Thyroid gland (tissue), 4 donors: ENCODE results near the gene CDH20. TPM values are rescaled to one million over a fixed set of nuclear protein-coding genes. Genes with fewer than 3 reads are reported as not detected.

Experiments used
- DNase-seq, 2 donors: peaks; one replicate each; pipeline ENCODE4 v3.0.0-alpha.2; 2019
- H3K27ac ChIP-seq, 3 donors: fragments of 200-600 bp; sonication (generic); 1 replicate in 2 of 3; 2 replicates in 1 of 3; pipeline ENCODE4 v1.5.1; 2016 to 2019; ENCODE audit warnings: mild to moderate bottlenecking in 1 of 3, moderate library complexity in 1 of 3
- H3K27me3 ChIP-seq: fragments of 200-600 bp; sonication (generic); one replicate; pipeline ENCODE4 v1.5.1; 2019
- H3K36me3 ChIP-seq, 2 donors: fragments of 200-600 bp; sonication (generic); one replicate each; pipeline ENCODE4 v1.5.1; 2016 to 2019
- H3K4me1 ChIP-seq, 2 donors: fragments of 200-600 bp; sonication (generic); one replicate each; pipeline ENCODE4 v1.5.1; 2017 to 2019
- H3K4me3 ChIP-seq, 3 donors: fragments of 200-600 bp; sonication (generic); replicated peaks in 1 of 3; 1 replicate in 2 of 3; 2 replicates in 1 of 3; pipeline ENCODE4 v1.5.1; 2016; ENCODE audit warnings: mild to moderate bottlenecking in 1 of 3
- H3K9me3 ChIP-seq: fragments of 200-600 bp; sonication (generic); one replicate; pipeline ENCODE4 v1.5.1; 2017
- CTCF ChIP-seq, 6 experiments: fragments of 200-600 bp in 3 of 6; fragments of 450-650 bp in 3 of 6; sonication (generic) in 3 of 6; IDR thresholded peaks; one replicate each; pipeline ENCODE4 v1.5.1; 2016 to 2019; ENCODE audit warnings: antibody characterized with exemption in 6 of 6, mild to moderate bottlenecking in 2 of 6, inconsistent platforms in 1 of 6, moderate library complexity in 1 of 6
- POLR2A ChIP-seq, 2 donors: fragments of 450-650 bp; IDR thresholded peaks; one replicate each; pipeline ENCODE4 v1.6.1; 2017; ENCODE audit warnings: antibody characterized with exemption in 2 of 2, mild to moderate bottlenecking in 2 of 2, moderate library complexity in 1 of 2
- WGBS, 2 donors: methylation state at CpG; one replicate each; pipeline ENCODE4 v1.1.5; 2017; 5-methylcytosine and 5-hydroxymethylcytosine counted together
- intact Hi-C: fragments of 100-400 bp; cut with DNase I; formaldehyde crosslinking; loops from one replicate; pipeline ENCODE4 v1.15.1; 2023
- small RNA-seq: library from RNA; depleted of rRNA; stranded (forward); fragments of <200 nt; gene quantifications from one replicate; pipeline ENCODE3, GENCODE V24; 2016
- total RNA-seq, 4 donors: library from RNA; depleted of rRNA; stranded (reverse); fragments of >200 nt; gene quantifications; one replicate each; pipeline ENCODE4 v1.2.3, GENCODE V29; 2016

CDH20 gene
- total RNA-seq, 4 donors from 2014 or later = 0.39 to 1.2 (median 0.65) TPM

GRCh38 chr18:61597316-61597715 lies 264.1 kb downstream of the CDH20 start:
- H3K4me3 ChIP-seq = no peak overlapping the region
- H3K27me3 ChIP-seq = no peaks in the 10 kb centered on the region
- DNase-seq = no peak
- H3K36me3 ChIP-seq = no peaks in the 10 kb centered on the region
- H3K4me1 ChIP-seq = peaks cover 13% of the 10 kb centered on the region in 2 donors
- WGBS, 2 donors = 92 to 96% methylated on average over 1 of the region's 1 CpG
- H3K27ac ChIP-seq = no peak overlapping the region
- intact Hi-C loops = no loop called here
- TF ChIP-seq CTCF (IDR thresholded peaks at IDR 0.05) (no peak), POLR2A (IDR thresholded peaks at IDR 0.05) (no peak)
- H3K9me3 ChIP-seq = no peaks in the 10 kb centered on the region

- H3K4me3 ChIP-seq = no peak overlapping the region
- no peaks in the 10 kb centered on the region for H3K36me3 ChIP-seq
- no peaks in the 10 kb centered on the region for H3K9me3 ChIP-seq
- 94 to 95% methylated on average over 4 of the region's 4 CpGs for WGBS, 2 donors
- intact Hi-C loops = no loop called here
- no peak for DNase-seq
- H3K4me1 ChIP-seq = peaks cover 13 to 19% of the 10 kb centered on the region in 2 donors
- no peaks in the 10 kb centered on the region for H3K27me3 ChIP-seq
- no peak for TF ChIP-seq CTCF (IDR thresholded peaks at IDR 0.05)
- TF ChIP-seq POLR2A (IDR thresholded peaks at IDR 0.05) = no peak
- no peak overlapping the region for H3K27ac ChIP-seq
These were observed 267.2 kb downstream of the CDH20 start for GRCh38 chr18:61600422-61600821.

GRCh38 chr18:61602836-61603235 lies 269.6 kb downstream of the CDH20 start:
- Histone ChIP-seq H3K27me3 (no peaks in the 10 kb centered on the region), H3K9me3 (no peaks in the 10 kb centered on the region), H3K4me3 (no peak overlapping the region), H3K27ac (no peak overlapping the region), H3K4me1 (peaks cover 13 to 34% of the 10 kb centered on the region in 2 donors), H3K36me3 (no peaks in the 10 kb centered on the region)
- TF ChIP-seq POLR2A (IDR thresholded peaks at IDR 0.05) = no peak
- TF ChIP-seq CTCF (IDR thresholded peaks at IDR 0.05) = no peak
- no peak for DNase-seq
- intact Hi-C loops = no loop called here
- WGBS, 2 donors = 95 to 97% methylated on average over 2 of the region's 2 CpGs

Small RNA genes within 50 kb of the gene (small RNA-seq; reads per million reads assigned to genes)
- not detected for gene RNU6-116P
